ENCODE data around the gene SLX4. TPM values are rescaled to one million over a fixed set of nuclear protein-coding genes. Genes with fewer than 3 reads are reported as not detected.

The SLX4 gene
- total RNA-seq, 4 donors from 2014 or later = 1.2 to 2.6 (median 2.5) TPM

DNA sequence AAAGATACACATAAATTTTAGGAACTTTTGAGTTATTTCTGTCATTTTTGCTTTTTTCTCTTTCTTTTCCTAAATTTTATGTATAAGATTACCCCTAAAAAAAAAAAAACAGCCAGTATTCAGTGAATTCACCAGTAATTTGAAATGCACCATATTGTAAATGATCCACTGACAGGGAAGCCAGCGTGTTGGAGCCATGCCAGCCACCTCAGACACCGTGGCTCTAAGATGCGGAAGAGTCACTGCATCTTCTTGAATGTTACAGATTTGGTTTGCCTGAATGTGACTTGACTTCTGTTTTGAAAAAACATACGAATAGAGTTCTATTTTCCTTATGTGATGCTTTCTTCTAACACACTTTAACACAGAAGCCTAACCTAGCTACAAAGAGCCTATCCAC, 73.2 kb downstream of the SLX4 start:
- DNase-seq (ENCODE audit: low spot score in 2 of 2) = no peak
- 85 to 86% methylated on average over 4 of the region's 4 CpGs for WGBS, 2 donors
- intact Hi-C loops (cut with DNase I; ENCODE audit: low total_unique reads) = no loop called here
- no peak overlapping the region for H3K4me3 ChIP-seq (ENCODE audit: low read depth, poor library complexity, severe bottlenecking)
- TF ChIP-seq, protein P1, sequence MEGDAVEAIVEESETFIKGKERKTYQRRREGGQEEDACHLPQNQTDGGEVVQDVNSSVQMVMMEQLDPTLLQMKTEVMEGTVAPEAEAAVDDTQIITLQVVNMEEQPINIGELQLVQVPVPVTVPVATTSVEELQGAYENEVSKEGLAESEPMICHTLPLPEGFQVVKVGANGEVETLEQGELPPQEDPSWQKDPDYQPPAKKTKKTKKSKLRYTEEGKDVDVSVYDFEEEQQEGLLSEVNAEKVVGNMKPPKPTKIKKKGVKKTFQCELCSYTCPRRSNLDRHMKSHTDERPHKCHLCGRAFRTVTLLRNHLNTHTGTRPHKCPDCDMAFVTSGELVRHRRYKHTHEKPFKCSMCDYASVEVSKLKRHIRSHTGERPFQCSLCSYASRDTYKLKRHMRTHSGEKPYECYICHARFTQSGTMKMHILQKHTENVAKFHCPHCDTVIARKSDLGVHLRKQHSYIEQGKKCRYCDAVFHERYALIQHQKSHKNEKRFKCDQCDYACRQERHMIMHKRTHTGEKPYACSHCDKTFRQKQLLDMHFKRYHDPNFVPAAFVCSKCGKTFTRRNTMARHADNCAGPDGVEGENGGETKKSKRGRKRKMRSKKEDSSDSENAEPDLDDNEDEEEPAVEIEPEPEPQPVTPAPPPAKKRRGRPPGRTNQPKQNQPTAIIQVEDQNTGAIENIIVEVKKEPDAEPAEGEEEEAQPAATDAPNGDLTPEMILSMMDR (IDR thresholded peaks at IDR 0.05) = no peak
- no peak for TF ChIP-seq POLR2A (IDR thresholded peaks at IDR 0.05)

DNA sequence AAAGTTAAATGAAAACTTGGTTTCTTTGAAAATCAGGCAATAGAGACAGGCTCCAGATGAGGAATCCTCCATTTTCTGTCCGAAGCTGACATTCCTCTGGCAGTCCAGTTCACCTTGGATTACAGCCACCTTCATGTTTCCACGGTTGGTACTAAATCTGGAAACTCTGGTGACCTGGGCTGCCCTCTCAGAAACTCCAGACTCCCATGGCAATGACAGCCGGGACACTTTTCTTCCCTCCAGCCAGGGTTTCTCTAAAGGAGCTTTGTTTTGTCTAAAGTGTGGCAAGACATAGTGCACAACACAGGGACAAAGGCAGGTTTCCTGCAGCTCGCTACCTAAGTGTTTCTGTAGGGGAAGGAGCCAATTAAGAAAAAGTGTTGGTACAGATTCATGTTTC, 74.6 kb downstream of the SLX4 start:
- no peak for DNase-seq (ENCODE audit: low spot score in 2 of 2)
- no peak for TF ChIP-seq POLR2A (IDR thresholded peaks at IDR 0.05)
- TF ChIP-seq, protein P1 (IDR thresholded peaks at IDR 0.05) = no peak
- intact Hi-C loops (cut with DNase I; ENCODE audit: low total_unique reads) = no loop called here
- H3K4me3 ChIP-seq (ENCODE audit: low read depth, poor library complexity, severe bottlenecking) = no peak overlapping the region
- 62 to 63% methylated on average over 4 of the region's 4 CpGs for WGBS, 2 donors

DNA sequence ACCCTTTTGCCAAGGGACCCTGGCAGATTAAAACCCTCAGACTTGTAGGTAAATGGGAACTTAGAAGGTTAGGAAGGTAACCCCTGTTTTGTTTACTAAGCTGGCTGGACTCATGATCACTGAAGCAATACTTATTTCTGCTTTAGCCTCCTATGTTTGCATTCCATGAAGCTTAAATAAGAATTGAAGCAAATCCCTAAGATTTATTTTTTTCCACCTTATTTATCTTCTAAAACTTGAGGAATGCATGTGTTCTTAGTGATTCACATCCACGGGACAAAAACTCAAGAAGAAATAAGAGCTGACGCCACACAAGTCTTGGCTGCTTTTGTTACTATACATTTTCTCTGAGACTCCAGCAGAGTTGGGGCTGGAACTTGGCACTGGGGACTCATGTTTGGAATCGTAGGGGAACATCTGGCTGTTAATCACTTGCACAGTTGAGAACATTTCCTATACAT, 75.1 kb downstream of the SLX4 start:
- DNase-seq (ENCODE audit: low spot score in 2 of 2) = no peak
- TF ChIP-seq, protein P1 (IDR thresholded peaks at IDR 0.05) = no peak
- no peak for TF ChIP-seq POLR2A (IDR thresholded peaks at IDR 0.05)
- 63 to 69% methylated on average over 3 of the region's 3 CpGs for WGBS, 2 donors
- no peak overlapping the region for H3K4me3 ChIP-seq (ENCODE audit: low read depth, poor library complexity, severe bottlenecking)
- intact Hi-C loops (cut with DNase I; ENCODE audit: low total_unique reads) = no loop called here

DNA sequence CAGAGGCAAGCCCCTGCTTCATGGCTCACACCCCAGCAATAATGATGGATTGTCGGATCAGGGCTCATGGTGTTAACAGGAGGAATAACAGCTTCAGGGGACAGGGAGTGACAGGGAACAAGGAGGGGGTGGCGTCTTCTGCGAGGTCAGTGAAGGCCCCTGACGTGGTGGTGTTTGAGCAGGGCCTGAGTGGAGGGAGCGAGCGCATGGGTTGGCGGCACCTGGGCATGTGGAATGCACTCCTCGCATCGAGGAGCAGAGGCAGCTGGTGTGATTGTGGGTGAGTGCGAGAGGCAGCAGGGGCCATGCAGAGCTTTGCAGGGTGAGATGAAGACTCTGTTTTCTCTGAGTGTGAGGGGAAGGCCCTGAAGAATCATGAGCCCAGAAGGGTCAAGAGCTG, 77.3 kb downstream of the SLX4 start:
- H3K4me3 ChIP-seq (ENCODE audit: low read depth, poor library complexity, severe bottlenecking) = no peak overlapping the region
- 93 to 94% methylated on average over 10 of the region's 10 CpGs for WGBS, 2 donors
- intact Hi-C loops (cut with DNase I; ENCODE audit: low total_unique reads) = no loop called here
- no peak for TF ChIP-seq POLR2A (IDR thresholded peaks at IDR 0.05)
- TF ChIP-seq, protein P1 (IDR thresholded peaks at IDR 0.05) = no peak
- DNase-seq (ENCODE audit: low spot score in 2 of 2) = no peak

DNA sequence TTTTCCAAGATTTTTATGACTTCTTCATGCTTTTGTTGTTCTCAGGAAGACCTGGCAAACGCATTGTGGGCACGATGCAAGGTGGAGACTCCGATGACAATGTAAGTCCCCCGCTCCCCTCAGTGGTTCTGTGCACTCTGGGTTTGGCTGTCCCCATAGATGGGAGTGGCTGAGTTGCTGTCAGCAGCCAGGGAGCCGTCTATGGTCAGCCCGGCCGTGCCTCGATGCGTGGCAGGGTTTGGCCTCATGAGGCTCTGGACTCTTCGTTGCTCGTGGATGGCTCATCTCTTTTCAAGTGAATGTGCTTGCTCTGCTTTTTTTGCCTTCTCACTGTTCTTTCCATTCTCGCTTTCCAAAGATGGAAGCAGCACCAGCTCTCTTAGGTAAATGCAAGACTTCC, 78.7 kb downstream of the SLX4 start:
- intact Hi-C loops (cut with DNase I; ENCODE audit: low total_unique reads) = no loop called here
- WGBS, 2 donors = 91 to 94% methylated on average over 12 of the region's 12 CpGs
- no peak overlapping the region for H3K4me3 ChIP-seq (ENCODE audit: low read depth, poor library complexity, severe bottlenecking)
- DNase-seq (ENCODE audit: low spot score in 2 of 2) = no peak
- TF ChIP-seq POLR2A (IDR thresholded peaks at IDR 0.05) = no peak
- TF ChIP-seq, protein P1 (IDR thresholded peaks at IDR 0.05) = no peak

Other genes starting within 250 kb of the SLX4 start
- gene ZSCAN32, start 210.6 kb downstream of the SLX4 start, total RNA-seq = 10 to 100 TPM in 2 of 4 donors, 1 to 10 TPM in 2; 8.2 to 16.4 (median 11.7) TPM
- 10 to 100 TPM; 12.3 to 16.4 (median 13.4) TPM for gene ZNF174, start 210.4 kb downstream of the SLX4 start, total RNA-seq
- 1 to 10 TPM; 2.1 to 3.2 (median 2.5) TPM for gene ZNF597, start 168.1 kb downstream of the SLX4 start, total RNA-seq
- 10 to 100 TPM; 21.2 to 42.2 (median 24.8) TPM for gene NAA60, start 167.9 kb downstream of the SLX4 start, total RNA-seq
- not detected for gene C16orf90, start 116.1 kb downstream of the SLX4 start, total RNA-seq
- 10 to 100 TPM in 2 of 4 donors, 1 to 10 TPM in 2; 4.3 to 21.8 (median 11.7) TPM for gene CLUAP1, start 110.6 kb downstream of the SLX4 start, total RNA-seq
- gene NLRC3, start 34.2 kb downstream of the SLX4 start, total RNA-seq = under 1 TPM; 0.15 to 0.74 (median 0.28) TPM
- 10 to 100 TPM; 11.0 to 25.1 (median 14.2) TPM for gene DNASE1, start 43.1 kb upstream of the SLX4 start, total RNA-seq
- 10 to 100 TPM; 56.2 to 94.1 (median 67.4) TPM for gene TRAP1, start 105.9 kb upstream of the SLX4 start, total RNA-seq

Measured in lower leg skin (tissue), 4 donors.